BJ (cell line): ENCODE results near the gene TNFRSF17. TPM values are rescaled to one million over a fixed set of nuclear protein-coding genes. Genes with fewer than 3 reads are reported as not detected.
"Not testable (repeated sequence)": the region's sequence is repeated elsewhere in the genome, so short reads cannot be mapped to it uniquely, and the experiment has no call there.

Source experiments
- CTCF ChIA-PET: fragments of 350-600 bp; formaldehyde crosslinking; extraction: SDS; loops from one replicate; lab custom pipeline; 2021; ENCODE audit warnings: antibody characterized with exemption, inconsistent platforms; lab: Yijun Ruan, JAX
- POLR2A ChIA-PET: fragments of 300-600 bp; sonication (Branson Sonifier 250); formaldehyde crosslinking; extraction: SDS; loops from one replicate; lab custom pipeline; 2021; ENCODE audit warnings: antibody characterized with exemption; lab: Charles Lee
- DNase-seq: peaks from one replicate; pipeline ENCODE4 v3.0.0-alpha.2; 2011; ENCODE audit warnings: low read depth
- H3K27me3 ChIP-seq: 2 replicates; pipeline ENCODE4 v1.6.0; 2011; ENCODE audit warnings: low read length; ENCODE audit not compliant: control insufficient read depth, insufficient read depth
- H3K36me3 ChIP-seq: 2 replicates; pipeline ENCODE4 v1.5.1; 2011; ENCODE audit warnings: low read length; ENCODE audit not compliant: control insufficient read depth, insufficient read depth
- H3K4me3 ChIP-seq: 2 replicates; pipeline ENCODE4 v1.5.1; 2011; ENCODE audit warnings: low read depth, mild to moderate bottlenecking, control low read depth, low read length
- CTCF ChIP-seq: IDR thresholded peaks from 2 replicates; pipeline ENCODE4 v1.5.1; 2011; ENCODE audit warnings: low read depth, mild to moderate bottlenecking, control low read depth, inconsistent platforms, low read length, moderate library complexity; ENCODE audit not compliant: insufficient read depth
- polyA plus RNA-seq: library from polyadenylated mRNA; depleted of rRNA; stranded (reverse); fragments of >200 nt; gene quantifications from 2 replicates; pipeline ENCODE4 v1.2.3, GENCODE V29; 2011

Gene TNFRSF17
- polyA plus RNA-seq, 1 experiment, result not detected

- CTCF ChIA-PET, result interaction anchor here (0.5 to 4.2 kb wide), 2 partner anchors 30 to 121 kb away, joined by 3 to 18 read pairs; no protein-coding TSS in a partner anchor
- Histone ChIP-seq H3K36me3 (no peaks in the 10 kb centered on the region), H3K4me3 (no peak overlapping the region), H3K27me3 (no peaks in the 10 kb centered on the region)
- DNase-seq, result no peak
- TF ChIP-seq CTCF, result no peak
- POLR2A ChIA-PET, result no interaction called here
Measured at GRCh38 chr16:11946433-11946832, 18.6 kb upstream of the TNFRSF17 start.

GRCh38 chr16:11948819-11949218 is 16.2 kb upstream of the TNFRSF17 start:
- H3K36me3 ChIP-seq, result no peaks in the 10 kb centered on the region
- CTCF ChIA-PET, result interaction anchor here (0.7 to 1.9 kb wide), 9 partner anchors 9 to 704 kb away, joined by 3 to 37 read pairs (median 4); partner anchors contain the start of gene SNX29
- no peaks in the 10 kb centered on the region for H3K27me3 ChIP-seq
- TF ChIP-seq CTCF, result no peak
- DNase-seq, result no peak
- no peak overlapping the region for H3K4me3 ChIP-seq
- POLR2A ChIA-PET, result no interaction called here

GRCh38 chr16:11949527-11949926 is 15.5 kb upstream of the TNFRSF17 start:
- ChIA-PET POLR2A (no interaction called here), CTCF (interaction anchor here (0.7 to 1.9 kb wide), 9 partner anchors 9 to 703 kb away, joined by 3 to 37 read pairs (median 4); partner anchors contain the start of gene SNX29)
- Histone ChIP-seq H3K4me3 (no peak overlapping the region), H3K36me3 (no peaks in the 10 kb centered on the region), H3K27me3 (no peaks in the 10 kb centered on the region)
- no peak for DNase-seq
- TF ChIP-seq CTCF, result peak; percentile 61

- CTCF ChIA-PET, result no interaction called here
- DNase-seq, result no peak
- H3K27me3 ChIP-seq, result no peaks in the 10 kb centered on the region
- POLR2A ChIA-PET, result no interaction called here
- H3K4me3 ChIP-seq, result no peak overlapping the region
- no peak for TF ChIP-seq CTCF
- no peaks in the 10 kb centered on the region for H3K36me3 ChIP-seq
Measured at GRCh38 chr16:11950388-11950787, 14.6 kb upstream of the TNFRSF17 start.

- CTCF ChIA-PET, result interaction anchor here (1.4 kb wide), 1 partner anchor 114 kb away, joined by 4 read pairs; no protein-coding TSS in a partner anchor
- DNase-seq, H3K36me3 ChIP-seq, H3K4me3 ChIP-seq, H3K27me3 ChIP-seq, POLR2A ChIA-PET: not testable (repeated sequence)
Measured at GRCh38 chr16:11953576-11953975, 11.4 kb upstream of the TNFRSF17 start.

GRCh38 chr16:11955713-11956123 is 9.3 kb upstream of the TNFRSF17 start:
- POLR2A ChIA-PET, result no interaction called here
- CTCF ChIA-PET, result no interaction called here
- DNase-seq, result peak; percentile 97
- H3K27me3 ChIP-seq, result no peaks in the 10 kb centered on the region
- H3K4me3 ChIP-seq, result no peak overlapping the region
- no peaks in the 10 kb centered on the region for H3K36me3 ChIP-seq
- no peak for TF ChIP-seq CTCF
